Measurements from ENCODE around the gene NEXN.

NEXN gene

GRCh38 chr1:77958850-77959249 lies 70.4 kb downstream of the NEXN start:
- H3K27ac ChIP-seq, result no peak overlapping the region
- TF ChIP-seq, protein P1, sequence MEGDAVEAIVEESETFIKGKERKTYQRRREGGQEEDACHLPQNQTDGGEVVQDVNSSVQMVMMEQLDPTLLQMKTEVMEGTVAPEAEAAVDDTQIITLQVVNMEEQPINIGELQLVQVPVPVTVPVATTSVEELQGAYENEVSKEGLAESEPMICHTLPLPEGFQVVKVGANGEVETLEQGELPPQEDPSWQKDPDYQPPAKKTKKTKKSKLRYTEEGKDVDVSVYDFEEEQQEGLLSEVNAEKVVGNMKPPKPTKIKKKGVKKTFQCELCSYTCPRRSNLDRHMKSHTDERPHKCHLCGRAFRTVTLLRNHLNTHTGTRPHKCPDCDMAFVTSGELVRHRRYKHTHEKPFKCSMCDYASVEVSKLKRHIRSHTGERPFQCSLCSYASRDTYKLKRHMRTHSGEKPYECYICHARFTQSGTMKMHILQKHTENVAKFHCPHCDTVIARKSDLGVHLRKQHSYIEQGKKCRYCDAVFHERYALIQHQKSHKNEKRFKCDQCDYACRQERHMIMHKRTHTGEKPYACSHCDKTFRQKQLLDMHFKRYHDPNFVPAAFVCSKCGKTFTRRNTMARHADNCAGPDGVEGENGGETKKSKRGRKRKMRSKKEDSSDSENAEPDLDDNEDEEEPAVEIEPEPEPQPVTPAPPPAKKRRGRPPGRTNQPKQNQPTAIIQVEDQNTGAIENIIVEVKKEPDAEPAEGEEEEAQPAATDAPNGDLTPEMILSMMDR (conservative IDR thresholded peaks at IDR 0.05), result no peak
- no peak for TF ChIP-seq ZFX (IDR thresholded peaks at IDR 0.05)

- no peak overlapping the region for H3K27ac ChIP-seq
- TF ChIP-seq, protein P1 (conservative IDR thresholded peaks at IDR 0.05), result no peak
- TF ChIP-seq ZFX (IDR thresholded peaks at IDR 0.05), result no peak
Measured at GRCh38 chr1:77961392-77961791, 73.0 kb downstream of the NEXN start.

DNA sequence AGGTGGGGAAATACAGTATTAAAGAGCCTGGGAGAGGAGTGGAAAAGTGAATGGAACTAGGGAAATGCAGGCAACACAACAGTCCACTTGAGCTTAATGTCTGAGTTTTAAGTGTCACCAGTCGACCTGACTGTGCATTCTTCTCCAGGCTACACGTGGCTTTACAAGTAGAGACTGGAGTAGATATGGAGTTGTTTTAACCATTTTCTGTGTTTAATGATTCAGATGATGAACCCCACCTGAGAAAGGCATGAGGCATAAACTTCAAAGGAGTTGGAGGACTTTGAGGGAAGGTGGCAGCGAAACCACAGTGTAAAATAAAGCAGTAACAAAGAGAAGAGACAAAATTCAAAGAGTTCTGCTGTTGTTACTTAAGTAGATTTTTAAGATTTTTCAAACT lies 77.9 kb downstream of the NEXN start:
- TF ChIP-seq, protein P1 (conservative IDR thresholded peaks at IDR 0.05), result no peak
- TF ChIP-seq ZFX (IDR thresholded peaks at IDR 0.05), result no peak
- no peak overlapping the region for H3K27ac ChIP-seq

DNA sequence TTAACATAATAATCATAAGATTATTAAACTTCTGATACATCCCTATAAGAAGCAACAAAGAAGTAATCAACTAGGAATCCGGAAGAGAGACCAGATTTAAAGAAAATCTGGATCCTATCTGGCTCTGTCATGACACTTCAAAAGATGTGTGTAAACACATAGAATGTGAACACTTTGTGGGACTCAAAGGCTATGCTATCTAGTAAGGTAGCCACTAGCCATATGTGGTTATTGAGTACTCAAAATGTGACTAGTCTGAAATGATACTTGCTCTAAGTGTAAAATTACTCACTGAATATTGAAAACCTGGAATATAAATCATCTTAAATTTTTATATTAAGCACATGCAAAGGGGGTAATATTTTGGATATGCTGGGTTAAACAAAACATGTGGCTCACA lies 81.8 kb downstream of the NEXN start:
- no peak overlapping the region for H3K27ac ChIP-seq
- TF ChIP-seq, protein P1 (conservative IDR thresholded peaks at IDR 0.05), result no peak
- TF ChIP-seq ZFX (IDR thresholded peaks at IDR 0.05), result no peak

DNA sequence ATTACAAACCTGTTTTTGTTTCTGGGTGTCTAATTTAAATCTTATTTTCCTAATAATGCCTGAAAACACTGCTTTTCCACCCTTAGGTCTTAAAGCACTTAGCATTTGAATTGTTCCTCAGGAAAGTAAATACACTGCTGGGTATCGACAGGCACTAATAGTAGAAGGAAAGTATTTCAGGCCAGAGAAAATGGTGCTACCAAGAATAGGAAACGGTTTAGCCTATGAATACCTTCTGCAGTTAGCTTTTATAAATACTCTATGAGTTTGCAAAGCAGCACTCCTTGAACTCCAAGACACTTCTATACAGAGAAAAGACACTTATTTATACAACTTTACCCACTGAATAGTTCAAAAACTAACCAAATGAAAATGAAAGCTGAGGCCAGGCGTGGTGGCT lies 83.7 kb downstream of the NEXN start:
- TF ChIP-seq ZFX (IDR thresholded peaks at IDR 0.05), result no peak
- TF ChIP-seq, protein P1 (conservative IDR thresholded peaks at IDR 0.05), result no peak
- H3K27ac ChIP-seq, result no peak overlapping the region

DNA sequence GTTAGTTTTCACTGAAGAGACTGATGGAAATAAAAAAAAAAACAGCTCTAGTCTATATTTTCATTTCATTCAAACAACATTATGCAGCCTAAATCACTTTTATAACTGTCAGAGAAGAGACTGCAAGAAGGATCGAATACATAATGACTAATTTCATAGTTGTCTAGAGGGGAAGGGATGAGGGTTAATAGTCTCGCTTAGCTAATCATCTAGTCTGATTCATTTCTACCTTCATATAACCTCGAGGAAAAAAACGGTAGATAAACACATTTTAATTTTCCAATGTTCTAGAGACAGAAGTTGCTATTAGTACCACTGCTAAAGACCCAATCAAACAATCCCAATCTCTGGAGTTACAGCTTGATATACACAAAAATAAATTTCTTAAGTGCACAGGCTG lies 87.0 kb downstream of the NEXN start:
- TF ChIP-seq, protein P1 (conservative IDR thresholded peaks at IDR 0.05), result no peak
- no peak overlapping the region for H3K27ac ChIP-seq

GRCh38 chr1:77975907-77976306 lies 87.5 kb downstream of the NEXN start:
- H3K27ac ChIP-seq, result no peak overlapping the region
- no peak for TF ChIP-seq ZFX (IDR thresholded peaks at IDR 0.05)
- TF ChIP-seq, protein P1 (conservative IDR thresholded peaks at IDR 0.05), result no peak
